Mammary epithelial cell (primary cell): ENCODE results near the gene ARL8A.

ENCODE experiments used
- CTCF ChIP-seq, 2 donors: IDR thresholded peaks in 1 of 2; conservative IDR thresholded peaks in 1 of 2; 2 replicates each; pipeline ENCODE4 v1.5.1; 2011 to 2012; ENCODE audit warnings: inconsistent platforms in 2 of 2, low read length in 2 of 2, mild to moderate bottlenecking in 2 of 2, control low read depth in 1 of 2, low read depth in 1 of 2; ENCODE audit not compliant: insufficient read depth in 1 of 2; ENCODE audit errors: extremely low read depth in 1 of 2
- EZH2 ChIP-seq: IDR thresholded peaks from 2 replicates; pipeline ENCODE4 v1.6.1; 2012; ENCODE audit warnings: low read length, inconsistent platforms, borderline replicate concordance

DNA sequence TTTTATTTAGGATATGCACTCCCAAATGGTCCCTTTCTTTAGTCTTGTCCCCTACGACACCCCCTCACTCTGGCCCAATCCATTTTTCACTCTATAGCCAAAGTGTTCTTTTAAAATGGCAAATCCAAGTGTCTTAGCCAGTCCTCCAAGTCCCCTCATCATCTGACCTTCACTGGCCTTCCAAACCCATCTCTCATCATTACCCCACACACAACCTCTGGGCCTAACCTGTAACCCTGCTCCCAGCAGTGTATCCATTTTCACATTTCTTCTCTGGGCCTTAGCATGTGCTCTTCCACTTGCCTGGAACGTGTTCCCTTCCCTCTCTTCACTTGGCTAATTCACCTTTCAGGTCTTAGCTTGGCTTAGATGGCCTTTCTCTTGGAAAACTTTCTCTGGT, 6.5 kb upstream of the ARL8A start:
- TF ChIP-seq CTCF (conservative IDR thresholded peaks at IDR 0.05 in 1 of 2, IDR thresholded peaks at IDR 0.05 in 1 of 2; ENCODE audit: extremely low read depth in 1 of 2, insufficient read depth in 1 of 2, low read depth in 1 of 2, low read length in 2 of 2) = no peak
- no peak for TF ChIP-seq EZH2
